GM21619 (cell line): ENCODE data around the gene PAK1.

ENCODE experiments used
- ATAC-seq: cut with Tn5 transposase; IDR thresholded peaks from one replicate; pipeline ENCODE4 v1.9.1; 2021; ENCODE audit not compliant: unreplicated experiment

PAK1 gene

DNA sequence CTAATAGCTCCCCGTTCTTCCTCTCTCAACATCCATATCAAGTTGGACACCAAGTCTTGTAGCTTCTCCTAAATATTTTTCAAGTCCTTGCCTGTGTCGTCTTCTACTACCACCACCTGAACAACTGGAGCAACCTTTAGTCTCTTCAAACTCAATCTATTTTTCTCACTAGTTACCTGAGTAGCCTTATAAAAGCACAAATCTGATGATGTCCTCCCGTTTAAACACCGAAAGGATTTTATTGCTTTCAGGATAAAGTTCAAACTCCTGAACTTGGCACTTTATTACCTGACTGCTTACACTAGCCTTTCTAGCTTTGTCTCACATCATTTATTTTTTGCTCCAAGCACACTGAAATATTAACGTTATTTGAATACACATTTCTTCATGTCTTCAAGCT is 1.3 kb upstream of the PAK1 start:
- ATAC-seq: no peak

GRCh38 chr11:77474684-77475060 is 778 bp upstream of the PAK1 start:
- no peak for ATAC-seq

GRCh38 chr11:77472991-77473800 is 698 bp downstream of the PAK1 start:
- peak; percentile 40 for ATAC-seq

- ATAC-seq: no peak
Observed at GRCh38 chr11:77471558-77472193, 2.2 kb downstream of the PAK1 start.

- ATAC-seq: no peak
Observed at GRCh38 chr11:77470971-77471370, 2.9 kb downstream of the PAK1 start.

- peak; percentile 49 for ATAC-seq
Observed at GRCh38 chr11:77470504-77470903, 3.4 kb downstream of the PAK1 start.

- ATAC-seq: no peak
Observed at GRCh38 chr11:77468527-77468926, 5.4 kb downstream of the PAK1 start.

DNA sequence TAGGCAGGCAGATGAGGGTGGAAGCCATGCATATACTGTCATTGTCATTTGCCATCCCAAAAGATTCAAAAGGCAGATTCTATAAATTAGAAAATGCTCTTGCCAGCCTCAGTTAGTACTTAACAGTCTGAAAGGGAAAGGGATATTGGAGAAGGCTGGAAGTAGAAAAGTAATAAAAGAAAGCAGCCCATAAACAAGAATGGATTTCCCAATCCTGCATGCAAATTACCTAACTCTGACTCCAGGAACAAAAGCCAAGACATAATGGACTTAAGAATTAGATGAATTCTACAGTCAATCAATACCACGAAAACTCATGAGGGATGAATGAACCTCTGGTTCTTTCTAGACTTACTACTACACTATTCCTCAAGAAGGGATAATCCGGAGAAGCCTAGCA is 5.9 kb downstream of the PAK1 start:
- no peak for ATAC-seq

- ATAC-seq: no peak
Observed at GRCh38 chr11:77467233-77467632, 6.7 kb downstream of the PAK1 start.

GRCh38 chr11:77457340-77457739 is 16.6 kb downstream of the PAK1 start:
- ATAC-seq: peak; percentile 16

DNA sequence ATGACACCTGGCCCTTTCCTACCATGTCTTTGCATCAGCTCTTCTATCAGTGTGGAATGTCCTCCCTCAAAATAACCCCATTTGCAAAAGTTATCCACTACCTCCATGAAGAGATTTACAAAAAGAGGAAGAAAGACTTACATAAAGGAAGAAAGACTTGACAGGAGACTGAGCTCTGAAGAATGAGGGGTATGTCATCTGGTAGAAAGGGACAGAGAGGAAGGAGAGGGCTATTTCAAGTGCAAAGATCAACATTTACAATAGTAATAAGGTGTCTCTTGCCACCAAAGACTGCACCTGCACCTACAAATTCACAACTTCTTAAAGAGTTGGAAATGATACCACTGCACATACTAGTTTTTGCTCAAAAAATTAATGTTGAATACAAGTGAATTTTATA is 18.2 kb downstream of the PAK1 start:
- no peak for ATAC-seq

- no peak for ATAC-seq
Observed at GRCh38 chr11:77454867-77455655, 18.8 kb downstream of the PAK1 start.

- ATAC-seq: no peak
Observed at GRCh38 chr11:77450227-77450626, 23.7 kb downstream of the PAK1 start.

DNA sequence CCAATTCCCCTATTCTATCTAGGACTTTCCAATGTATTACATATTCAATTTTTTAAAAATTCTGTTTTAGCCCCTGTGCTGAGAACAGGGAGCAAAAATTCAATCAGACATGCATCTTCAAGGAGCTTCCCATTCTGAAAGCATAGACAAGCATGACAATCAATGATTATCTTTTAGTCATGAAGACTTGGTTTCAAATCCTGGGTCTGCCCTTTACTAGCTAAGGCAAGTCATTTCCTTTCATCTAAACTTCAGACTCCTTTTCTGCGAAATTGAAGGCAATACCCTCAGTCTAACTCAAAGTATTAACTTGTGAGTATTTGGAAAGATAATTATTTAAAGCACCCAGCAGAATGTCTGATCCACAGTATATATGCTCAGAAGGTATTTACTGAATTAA is 24.1 kb downstream of the PAK1 start:
- no peak for ATAC-seq

- peak; percentile 64 for ATAC-seq
Observed at GRCh38 chr11:77449060-77449521, 24.8 kb downstream of the PAK1 start.

DNA sequence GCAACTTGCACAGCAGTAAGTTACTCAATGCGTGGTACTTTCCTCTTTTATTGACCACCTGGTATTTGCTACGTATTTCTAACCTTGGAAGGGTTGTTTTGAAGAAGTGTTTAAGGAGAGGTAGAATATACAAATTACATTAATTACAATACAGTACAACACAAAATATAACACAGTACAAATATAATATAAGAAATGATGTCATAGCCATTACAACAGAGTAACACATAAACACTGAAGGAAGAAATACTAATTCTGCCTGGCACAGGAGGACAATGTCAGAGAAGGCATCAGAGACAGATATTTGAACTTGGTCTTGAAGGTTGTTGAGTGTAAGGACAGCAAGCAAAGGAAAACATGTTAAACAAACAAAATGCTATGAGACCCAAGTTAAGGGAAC is 25.6 kb downstream of the PAK1 start:
- ATAC-seq: no peak

- ATAC-seq: no peak
Observed at GRCh38 chr11:77446911-77447629, 26.8 kb downstream of the PAK1 start.

GRCh38 chr11:77444261-77444660 is 29.6 kb downstream of the PAK1 start:
- no peak for ATAC-seq

GRCh38 chr11:77442394-77443053 is 31.4 kb downstream of the PAK1 start:
- ATAC-seq: peak; percentile 46

DNA sequence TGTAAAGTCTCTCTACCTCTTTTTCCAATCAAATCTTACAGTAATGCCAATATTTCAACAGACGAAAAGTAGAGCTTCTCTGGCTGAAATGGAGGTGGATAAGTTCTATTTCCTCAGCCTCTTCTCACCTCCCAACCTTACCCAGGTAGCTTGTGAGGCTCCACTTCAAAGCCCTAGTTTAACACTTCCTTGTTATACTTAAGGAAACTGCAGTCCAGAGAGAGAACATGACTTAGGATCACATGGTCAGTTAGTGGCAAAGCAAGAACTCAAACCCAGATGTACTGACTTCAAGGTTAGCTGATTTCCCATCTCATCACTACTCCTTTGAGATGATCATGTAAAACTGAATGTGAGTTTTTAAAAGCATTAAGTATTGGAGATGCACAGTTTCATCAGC is 32.5 kb downstream of the PAK1 start:
- ATAC-seq: no peak

GRCh38 chr11:77440678-77441077 is 33.2 kb downstream of the PAK1 start:
- no peak for ATAC-seq
